GM12892 (cell line): ENCODE measurements around the gene SLC44A3.

Experiments used
- POLR2A ChIP-seq: IDR thresholded peaks from 2 replicates; pipeline ENCODE4 v1.6.1; 2011; ENCODE audit warnings: low read depth, low read length, control low read depth
- POLR2AphosphoS5 ChIP-seq: IDR thresholded peaks from 2 replicates; pipeline ENCODE4 v1.6.1; 2011; ENCODE audit warnings: low read depth, low read length, control low read depth

- TF ChIP-seq POLR2A (no peak), POLR2AphosphoS5 (no peak)
Observed at GRCh38 chr1:94776474-94776873, 43.7 kb upstream of the SLC44A3 start.
